Activated CD8-positive, alpha-beta memory T cell treated with anti-CD3 and anti-CD28 coated beads for 36 hours (primary cell): ENCODE data around the gene MAP2K2. TPM values are rescaled to one million over a fixed set of nuclear protein-coding genes. Genes with fewer than 3 reads are reported as not detected.

Experiments
- CTCF ChIA-PET: fragments of 350-600 bp; sonication (Branson Sonifier 250); formaldehyde crosslinking; loops from one replicate; lab custom pipeline; 2021; ENCODE audit warnings: antibody characterized with exemption; lab: Charles Lee
- POLR2A ChIA-PET: fragments of 350-600 bp; sonication (Branson Sonifier 250); formaldehyde crosslinking; loops from one replicate; lab custom pipeline; 2021; ENCODE audit warnings: antibody characterized with exemption; lab: Charles Lee
- total RNA-seq, 2 experiments: library from RNA; stranded (reverse); gene quantifications; one replicate each; pipeline ENCODE4 v1.2.3, GENCODE V29; 2021

MAP2K2 gene
- total RNA-seq, 2 experiments from 2014 or later = 145 to 149 TPM

GRCh38 chr19:4089400-4089908 lies 34.5 kb downstream of the MAP2K2 start:
- POLR2A ChIA-PET = interaction anchor here (0.7 to 1.1 kb wide), 4 partner anchors 15 to 29 kb away, joined by 3 to 16 read pairs (median 8); partner anchors contain the start of gene ZBTB7A
- CTCF ChIA-PET = interaction anchor here (0.6 to 1.4 kb wide), 6 partner anchors 9 to 74 kb away, joined by 3 to 9 read pairs (median 3); no protein-coding TSS in a partner anchor

DNA sequence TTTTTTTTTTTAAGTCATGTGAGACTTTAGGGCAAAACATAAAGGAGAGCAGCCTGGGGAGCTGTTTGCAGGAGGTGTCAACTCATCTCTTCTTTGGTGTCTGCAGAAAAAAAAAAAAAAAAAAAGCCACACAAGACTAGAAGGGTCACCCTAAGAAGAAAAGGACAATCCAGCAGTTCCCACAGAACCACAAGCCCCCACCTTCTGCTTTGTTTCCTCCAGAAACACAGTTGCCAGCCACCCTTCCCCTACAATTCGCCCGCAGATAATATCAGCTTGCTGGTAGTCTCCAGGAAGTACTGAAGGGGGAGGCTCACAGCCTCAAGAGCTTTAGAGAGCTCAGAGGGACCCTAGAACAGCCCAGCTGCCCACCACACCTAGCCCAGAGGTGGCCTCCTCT lies 34.9 kb downstream of the MAP2K2 start:
- ChIA-PET CTCF (interaction anchor here (0.6 to 1.4 kb wide), 5 partner anchors 10 to 101 kb away, joined by 3 to 9 read pairs (median 3); no protein-coding TSS in a partner anchor), POLR2A (interaction anchor here (0.6 to 1.1 kb wide), 5 partner anchors 16 to 29 kb away, joined by 3 to 16 read pairs (median 4); partner anchors contain the start of gene ZBTB7A)

DNA sequence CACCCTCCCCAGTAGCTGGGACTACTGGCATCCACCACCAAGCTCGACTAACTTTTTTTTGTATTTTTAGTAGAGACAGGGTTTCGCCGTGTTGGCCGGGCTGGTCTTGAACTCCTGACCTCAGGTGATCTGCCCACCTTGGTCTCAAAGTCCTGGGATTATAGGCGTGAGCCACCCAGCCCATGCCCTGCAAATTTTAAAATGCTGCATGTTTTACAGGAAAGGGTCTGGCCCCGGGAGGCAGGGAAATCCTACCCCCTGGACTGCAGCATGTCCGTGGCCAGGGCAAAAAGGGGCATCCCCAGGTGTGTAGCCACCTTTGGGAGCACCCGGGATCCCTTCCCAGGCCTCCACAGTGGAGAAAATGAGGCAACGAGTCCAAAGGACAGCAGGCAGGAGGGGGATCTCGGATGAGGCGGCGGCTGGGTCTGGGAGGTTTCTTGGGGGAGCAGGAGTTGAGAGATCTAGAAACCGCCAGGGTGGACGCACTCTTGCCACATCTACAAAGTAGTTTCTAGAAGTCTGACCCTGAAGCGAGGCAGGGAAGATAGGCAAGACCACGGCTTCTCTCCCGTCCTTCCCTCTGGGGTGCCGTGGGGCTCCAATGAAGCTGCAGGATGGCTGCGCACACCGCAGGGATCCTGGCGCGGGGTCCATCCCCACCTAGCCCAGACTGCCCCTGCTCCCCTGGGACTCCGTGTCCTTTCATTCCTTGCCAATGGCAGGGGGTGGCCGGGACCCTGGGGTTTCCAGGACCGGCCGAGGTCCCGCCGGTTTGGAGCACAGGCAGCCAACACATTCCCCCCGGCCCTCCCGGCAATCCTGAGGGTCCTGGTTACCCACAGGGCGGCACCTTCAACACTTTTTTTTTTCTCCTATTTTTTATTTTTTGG lies 35.9 kb downstream of the MAP2K2 start:
- CTCF ChIA-PET = interaction anchor here (0.7 to 1.4 kb wide), 3 partner anchors 11 to 102 kb away, joined by 3 to 9 read pairs (median 4); no protein-coding TSS in a partner anchor

DNA sequence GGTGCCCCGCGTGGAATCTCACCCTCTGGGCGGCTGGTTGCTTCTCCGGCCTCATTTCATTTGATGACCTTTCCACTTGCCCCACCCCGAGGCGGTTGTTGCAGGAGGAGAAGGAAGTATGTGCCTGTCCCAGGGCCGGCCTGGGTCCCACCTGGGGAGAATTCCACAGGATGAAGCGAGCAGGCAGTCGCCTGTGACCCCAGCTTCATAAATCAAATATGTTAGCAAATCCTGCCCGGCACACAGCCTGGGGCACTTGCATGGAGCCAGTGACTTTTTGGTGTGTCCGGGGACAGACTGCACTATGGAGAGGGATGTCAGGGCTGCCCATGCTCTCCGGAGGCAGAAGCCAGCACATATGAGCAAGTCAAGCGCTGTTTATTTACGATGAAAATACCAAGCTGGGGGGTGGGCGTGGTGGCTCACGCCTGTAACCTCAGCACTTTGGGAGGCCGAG lies 37.5 kb downstream of the MAP2K2 start:
- CTCF ChIA-PET = interaction anchor here (0.7 to 1.0 kb wide), 2 partner anchors 54 to 541 kb away, joined by 3 to 4 read pairs; no protein-coding TSS in a partner anchor

More for the DNA sequence above, 35.9 kb downstream of the MAP2K2 start:
- POLR2A ChIA-PET = interaction anchor here (0.6 kb wide), 2 partner anchors 9 to 21 kb away, joined by 3 to 7 read pairs; partner anchors contain the start of gene ZBTB7A

DNA sequence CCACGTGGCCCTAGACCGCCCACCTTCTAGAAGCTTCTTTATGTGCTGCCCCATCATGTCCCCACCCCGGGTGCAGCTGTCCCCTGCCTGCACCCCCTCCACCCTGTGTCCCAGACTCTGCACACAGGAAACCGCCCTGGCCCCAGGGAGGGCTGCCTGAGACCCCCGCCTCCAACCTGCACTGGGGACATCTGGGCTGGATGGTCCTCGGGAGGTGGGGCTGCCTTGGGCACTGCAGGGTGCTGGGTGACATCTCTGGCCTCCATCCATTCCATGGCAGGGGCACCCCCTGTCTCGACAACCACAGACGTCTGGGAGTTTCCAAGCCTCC lies 39.4 kb downstream of the MAP2K2 start:
- POLR2A ChIA-PET = interaction anchor here (0.5 kb wide), 1 partner anchor 832 kb away, joined by 3 read pairs; no protein-coding TSS in a partner anchor
- CTCF ChIA-PET = no interaction called here

More for the DNA sequence above, 37.5 kb downstream of the MAP2K2 start:
- POLR2A ChIA-PET = interaction anchor here (0.6 kb wide), 1 partner anchor 1178 kb away, joined by 5 read pairs; no protein-coding TSS in a partner anchor

- POLR2A ChIA-PET = interaction anchor here (0.5 to 0.7 kb wide), 3 partner anchors 24 to 832 kb away, joined by 3 to 4 read pairs (median 3); no protein-coding TSS in a partner anchor
Measured at GRCh38 chr19:4083677-4084546, 40.0 kb downstream of the MAP2K2 start.

DNA sequence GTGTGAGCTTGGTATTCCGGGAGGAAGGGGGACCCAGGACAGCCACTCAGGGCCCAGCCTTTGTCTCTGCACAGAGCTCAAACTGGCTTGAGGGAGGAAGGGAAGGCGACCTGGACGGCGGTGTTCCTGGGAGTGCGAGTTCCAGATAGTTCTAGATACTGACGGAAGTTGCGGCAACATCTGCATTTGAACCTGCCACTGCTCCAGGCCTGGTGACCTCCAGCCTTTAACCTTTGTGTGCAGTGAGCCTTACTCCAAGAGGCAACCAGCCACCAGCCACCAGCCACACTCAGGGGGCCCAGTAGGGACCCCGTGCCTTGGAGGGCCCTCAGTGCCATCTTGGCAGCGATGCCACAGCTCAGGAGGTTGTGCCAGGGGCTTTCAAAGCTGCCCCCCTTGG lies 41.8 kb downstream of the MAP2K2 start:
- POLR2A ChIA-PET = interaction anchor here (0.7 kb wide), 1 partner anchor 33 kb away, joined by 4 read pairs; no protein-coding TSS in a partner anchor
- CTCF ChIA-PET = interaction anchor here (0.7 to 1.1 kb wide), 3 partner anchors 13 to 59 kb away, joined by 3 to 5 read pairs (median 4); no protein-coding TSS in a partner anchor

More at GRCh38 chr19:4083677-4084546, 40.0 kb downstream of the MAP2K2 start:
- CTCF ChIA-PET = interaction anchor here (0.6 kb wide), 1 partner anchor 120 kb away, joined by 4 read pairs; no protein-coding TSS in a partner anchor

GRCh38 chr19:4081441-4082129 lies 42.3 kb downstream of the MAP2K2 start:
- POLR2A ChIA-PET = no interaction called here
- CTCF ChIA-PET = interaction anchor here (0.6 to 1.1 kb wide), 5 partner anchors 14 to 1121 kb away, joined by 3 to 5 read pairs (median 4); no protein-coding TSS in a partner anchor

DNA sequence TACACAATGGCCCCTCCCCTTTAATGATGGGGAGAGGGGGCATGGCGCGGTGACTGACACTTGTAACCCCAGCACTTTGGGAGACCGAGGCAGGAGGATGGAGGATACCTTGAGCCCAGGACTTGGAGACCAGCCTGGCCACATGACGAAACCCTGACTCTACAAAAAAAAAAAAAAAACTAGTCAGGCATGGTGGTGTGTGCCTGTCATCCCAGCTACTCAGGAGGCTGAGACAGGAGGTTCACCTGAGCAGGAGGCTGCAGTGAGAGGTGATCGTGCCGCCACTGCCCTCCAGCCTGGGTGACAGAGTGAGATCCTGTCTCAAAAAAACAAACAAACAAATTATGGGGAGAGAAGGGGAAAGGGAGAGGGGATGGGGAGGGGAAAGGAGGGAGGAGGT lies 43.4 kb downstream of the MAP2K2 start:
- CTCF ChIA-PET = no interaction called here
- POLR2A ChIA-PET = no interaction called here

DNA sequence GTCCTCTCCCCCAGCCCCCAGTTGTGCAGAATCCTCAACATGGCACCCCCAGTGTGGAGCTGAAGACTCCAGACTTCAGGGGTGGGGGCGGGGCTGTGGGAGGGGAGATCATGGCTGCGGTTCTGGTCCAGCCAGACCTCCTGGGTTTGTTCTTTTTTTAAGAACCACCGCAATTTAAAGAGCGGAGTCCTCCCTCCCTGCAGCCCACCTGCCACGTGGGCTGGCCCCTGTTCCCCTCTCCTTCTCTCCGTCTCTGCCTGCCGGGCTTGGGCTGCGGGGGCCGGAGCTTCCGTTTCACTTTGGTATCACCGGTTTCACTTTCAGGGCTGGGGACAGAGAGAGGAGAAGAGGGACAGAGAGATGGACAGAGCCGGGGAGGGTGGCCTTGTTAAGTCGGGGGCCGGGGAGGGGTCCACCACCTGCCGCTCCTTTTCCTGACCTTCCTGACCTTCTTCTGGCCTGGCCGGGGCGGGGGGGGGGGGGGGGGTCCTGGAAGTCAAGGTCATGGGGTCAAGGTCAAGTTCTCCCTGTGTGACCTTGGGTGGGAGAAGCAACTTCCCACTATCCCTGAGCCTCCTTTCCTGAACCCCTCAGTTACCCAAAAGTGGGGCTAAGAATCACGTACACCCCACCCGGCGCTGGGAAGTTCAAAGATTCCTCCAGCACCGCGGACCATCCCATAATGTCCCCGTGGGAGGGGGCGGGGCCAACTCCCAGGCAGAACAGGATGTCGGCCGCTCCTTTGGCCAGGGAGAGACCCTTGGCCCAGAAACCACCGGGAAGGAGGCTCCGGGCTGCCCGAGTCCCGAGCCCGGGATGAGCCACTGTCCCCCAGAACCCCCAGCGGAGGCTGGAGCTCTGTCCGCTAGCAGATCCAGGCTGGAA lies 45.9 kb downstream of the MAP2K2 start:
- CTCF ChIA-PET = interaction anchor here (0.8 to 1.4 kb wide), 2 partner anchors 31 to 62 kb away, joined by 3 to 5 read pairs; no protein-coding TSS in a partner anchor
- POLR2A ChIA-PET = interaction anchor here (0.5 to 1.3 kb wide), 4 partner anchors 9 to 90 kb away, joined by 3 to 5 read pairs (median 4); no protein-coding TSS in a partner anchor

DNA sequence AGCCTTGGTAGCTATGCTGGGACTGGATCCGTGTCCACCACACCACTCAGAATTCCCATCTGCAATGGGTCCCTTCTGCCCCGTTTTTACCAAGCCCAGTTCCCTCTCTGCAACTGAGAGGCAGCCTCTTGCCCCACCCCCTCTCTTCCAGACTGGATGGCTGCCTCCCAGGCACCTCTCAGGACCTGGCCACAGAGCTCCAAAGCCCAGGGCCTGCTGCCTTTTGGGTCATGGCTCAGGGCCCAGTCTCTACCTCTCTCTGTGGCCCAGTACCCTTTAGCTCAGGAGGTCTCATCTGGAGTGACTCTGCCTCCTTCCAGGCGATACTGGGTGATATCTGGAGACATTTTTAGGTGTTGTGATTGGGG lies 46.9 kb downstream of the MAP2K2 start:
- ChIA-PET POLR2A (no interaction called here), CTCF (no interaction called here)

DNA sequence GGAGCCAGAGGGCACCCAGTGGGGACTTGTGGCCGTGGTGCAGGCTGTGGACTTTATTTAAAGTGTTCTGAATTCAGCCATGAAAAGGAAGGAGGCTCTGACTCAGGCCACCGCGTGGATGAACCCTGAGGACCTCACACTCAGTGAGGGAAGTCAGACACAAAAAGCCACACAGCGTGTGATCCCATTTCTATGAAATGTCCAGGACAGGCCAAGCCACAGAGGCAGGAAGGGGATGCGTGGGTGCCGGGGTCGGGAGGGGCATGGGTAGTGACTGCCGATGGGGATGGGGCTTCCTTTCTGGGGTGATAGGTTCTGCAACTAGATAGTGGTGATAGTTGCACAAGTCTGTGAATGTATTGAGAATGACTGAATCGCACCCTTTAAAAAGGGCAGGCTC lies 48.5 kb downstream of the MAP2K2 start:
- ChIA-PET CTCF (no interaction called here), POLR2A (no interaction called here)

GRCh38 chr19:4071610-4072009 lies 52.3 kb downstream of the MAP2K2 start:
- ChIA-PET CTCF (interaction anchor here (0.7 kb wide), 1 partner anchor 1574 kb away, joined by 3 read pairs; no protein-coding TSS in a partner anchor), POLR2A (no interaction called here)

- ChIA-PET CTCF (interaction anchor here (0.6 to 2.3 kb wide), 2 partner anchors 70 to 381 kb away, joined by 4 to 6 read pairs; no protein-coding TSS in a partner anchor), POLR2A (interaction anchor here (0.6 kb wide), 2 partner anchors 8 to 801 kb away, joined by 4 to 7 read pairs; no protein-coding TSS in a partner anchor)
Measured at GRCh38 chr19:4069331-4069959, 54.5 kb downstream of the MAP2K2 start.

- POLR2A ChIA-PET = no interaction called here
Measured at GRCh38 chr19:4068047-4068966, 55.6 kb downstream of the MAP2K2 start.

More at GRCh38 chr19:4068047-4068966, 55.6 kb downstream of the MAP2K2 start:
- CTCF ChIA-PET = interaction anchor here (0.6 to 2.3 kb wide), 2 partner anchors 18 to 72 kb away, joined by 4 to 6 read pairs; no protein-coding TSS in a partner anchor
